ENCODE measurements around the gene ARL4C. TPM values are rescaled to one million over a fixed set of nuclear protein-coding genes. Genes with fewer than 3 reads are reported as not detected.

Gene ARL4C
- total and polyA plus RNA-seq, 4 donors = 6.1 to 16.2 (median 10.9) TPM

DNA sequence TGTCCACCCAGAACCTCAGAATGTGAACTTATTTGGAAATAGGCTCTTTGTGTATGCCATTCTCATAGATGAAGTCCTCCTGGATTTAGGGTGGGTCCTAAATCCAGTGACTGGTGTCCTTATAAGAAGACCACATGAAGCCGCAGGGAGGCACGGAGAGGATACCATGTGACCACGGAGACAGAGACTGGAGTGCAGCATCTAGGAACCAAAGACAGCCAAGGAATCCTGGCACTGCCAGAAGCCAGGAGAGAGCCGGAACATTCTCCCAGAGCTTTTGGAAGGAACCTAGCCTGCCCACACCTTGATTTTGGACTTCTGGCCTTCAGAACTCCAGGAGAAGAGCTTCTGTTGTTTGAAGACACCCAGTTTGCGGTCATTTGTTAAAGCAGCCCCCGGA, 49.7 kb downstream of the ARL4C start:
- 94 to 97% methylated on average over 6 of the region's 6 CpGs for WGBS, 2 donors

DNA sequence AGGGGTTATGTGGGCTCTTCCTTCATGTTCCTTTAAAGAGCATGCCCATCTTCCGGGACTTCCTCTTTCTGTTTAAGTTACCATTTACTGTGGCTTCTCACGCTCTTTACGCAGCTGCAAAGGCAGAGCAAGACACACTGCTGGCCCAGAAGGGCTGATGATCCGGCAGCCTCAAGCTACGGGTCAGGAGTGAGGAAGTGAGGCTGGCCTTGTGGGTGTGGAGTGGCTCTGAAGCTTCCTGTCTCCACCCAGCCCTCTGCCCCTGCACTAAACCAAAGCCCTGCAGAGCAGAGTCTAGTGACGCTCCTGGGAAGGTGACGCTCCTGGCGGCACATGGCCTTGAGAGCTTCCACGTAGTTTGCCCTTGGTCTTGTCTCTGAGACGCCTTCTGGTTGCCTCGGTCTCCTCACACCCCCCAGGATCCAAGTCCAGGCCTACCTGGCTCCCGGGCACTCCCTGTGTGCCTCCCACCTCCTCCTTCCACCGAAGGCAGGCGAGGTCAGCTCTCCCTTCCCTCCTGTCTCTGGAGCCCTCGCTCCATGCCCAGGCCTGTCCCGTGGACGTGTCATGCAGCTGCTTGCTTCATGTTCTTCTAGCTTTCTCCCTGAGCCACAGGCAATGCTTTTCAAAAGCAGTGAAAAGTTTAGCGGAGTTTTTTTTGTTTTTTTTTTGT, 50.3 kb downstream of the ARL4C start:
- TF ChIP-seq, protein P1, sequence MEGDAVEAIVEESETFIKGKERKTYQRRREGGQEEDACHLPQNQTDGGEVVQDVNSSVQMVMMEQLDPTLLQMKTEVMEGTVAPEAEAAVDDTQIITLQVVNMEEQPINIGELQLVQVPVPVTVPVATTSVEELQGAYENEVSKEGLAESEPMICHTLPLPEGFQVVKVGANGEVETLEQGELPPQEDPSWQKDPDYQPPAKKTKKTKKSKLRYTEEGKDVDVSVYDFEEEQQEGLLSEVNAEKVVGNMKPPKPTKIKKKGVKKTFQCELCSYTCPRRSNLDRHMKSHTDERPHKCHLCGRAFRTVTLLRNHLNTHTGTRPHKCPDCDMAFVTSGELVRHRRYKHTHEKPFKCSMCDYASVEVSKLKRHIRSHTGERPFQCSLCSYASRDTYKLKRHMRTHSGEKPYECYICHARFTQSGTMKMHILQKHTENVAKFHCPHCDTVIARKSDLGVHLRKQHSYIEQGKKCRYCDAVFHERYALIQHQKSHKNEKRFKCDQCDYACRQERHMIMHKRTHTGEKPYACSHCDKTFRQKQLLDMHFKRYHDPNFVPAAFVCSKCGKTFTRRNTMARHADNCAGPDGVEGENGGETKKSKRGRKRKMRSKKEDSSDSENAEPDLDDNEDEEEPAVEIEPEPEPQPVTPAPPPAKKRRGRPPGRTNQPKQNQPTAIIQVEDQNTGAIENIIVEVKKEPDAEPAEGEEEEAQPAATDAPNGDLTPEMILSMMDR (IDR thresholded peaks at IDR 0.05; ENCODE audit: control extremely low read depth, extremely low read depth) = no peak
- Histone ChIP-seq H3K9me3 (ENCODE audit: control insufficient read depth in 4 of 4, insufficient read depth in 3 of 4, low read length in 3 of 4) (no peaks in the 10 kb centered on the region), H3K36me3 (ENCODE audit: control insufficient read depth in 4 of 4, insufficient read depth in 4 of 4, low read length in 4 of 4) (no peaks in the 10 kb centered on the region), H3K4me3 (no peak overlapping the region), H3K4me1 (ENCODE audit: control insufficient read depth in 5 of 5, insufficient read depth in 5 of 5, low read length in 5 of 5) (peaks cover 0 to 8% (median 0%) of the 10 kb centered on the region in 5 donors), H3K27me3 (ENCODE audit: control insufficient read depth in 3 of 3, insufficient read depth in 3 of 3, low read length in 2 of 3) (no peaks in the 10 kb centered on the region), H3K9ac (ENCODE audit: insufficient read depth in 1 of 2, low read length in 2 of 2) (no peak overlapping the region), H3K27ac (ENCODE audit: low read depth in 1 of 2, low read length in 1 of 2) (peak overlapping the region in 1 of 2 donors; percentile 74)
- 47 to 54% methylated on average over 18 of the region's 18 CpGs for WGBS, 2 donors
- DNase-seq (peak in 1 of 3 donors; percentile 54), ATAC-seq (ENCODE audit: insufficient read depth, low FRiP score) (peak; percentile 78)

More for the DNA sequence above, 49.7 kb downstream of the ARL4C start:
- Histone ChIP-seq H3K9ac (ENCODE audit: insufficient read depth in 1 of 2, low read length in 2 of 2) (no peak overlapping the region), H3K36me3 (ENCODE audit: control insufficient read depth in 4 of 4, insufficient read depth in 4 of 4, low read length in 4 of 4) (no peaks in the 10 kb centered on the region), H3K27ac (ENCODE audit: low read depth in 1 of 2, low read length in 1 of 2) (no peak overlapping the region), H3K4me1 (ENCODE audit: control insufficient read depth in 5 of 5, insufficient read depth in 5 of 5, low read length in 5 of 5) (peaks cover 0 to 8% (median 0%) of the 10 kb centered on the region in 5 donors), H3K27me3 (ENCODE audit: control insufficient read depth in 3 of 3, insufficient read depth in 3 of 3, low read length in 2 of 3) (no peaks in the 10 kb centered on the region), H3K4me3 (no peak overlapping the region), H3K9me3 (ENCODE audit: control insufficient read depth in 4 of 4, insufficient read depth in 3 of 4, low read length in 3 of 4) (no peaks in the 10 kb centered on the region)
- TF ChIP-seq, protein P1 (IDR thresholded peaks at IDR 0.05; ENCODE audit: control extremely low read depth, extremely low read depth) = no peak
- ATAC-seq (ENCODE audit: insufficient read depth, low FRiP score) (no peak), DNase-seq (no peak)

DNA sequence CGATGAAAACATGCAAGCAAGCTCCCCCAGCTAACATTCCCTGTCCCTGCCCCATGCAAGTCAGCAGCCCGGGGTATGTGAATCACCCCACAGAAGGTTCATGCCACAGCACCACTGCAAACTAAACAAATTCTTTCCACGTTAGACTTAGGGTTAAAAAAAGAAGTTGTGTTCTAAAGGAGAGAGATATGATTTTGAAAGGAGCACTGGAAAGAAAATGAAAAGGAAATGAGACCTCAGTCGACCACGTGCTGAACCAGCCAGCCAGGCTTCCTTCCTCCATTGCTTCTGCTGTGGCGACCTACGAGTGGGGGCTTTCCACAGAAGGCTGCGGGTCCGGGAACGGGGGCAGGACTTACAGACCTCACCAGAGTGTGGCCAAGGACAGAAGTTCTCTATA, 52.0 kb downstream of the ARL4C start:
- Histone ChIP-seq H3K4me3 (no peak overlapping the region), H3K36me3 (ENCODE audit: control insufficient read depth in 4 of 4, insufficient read depth in 4 of 4, low read length in 4 of 4) (no peaks in the 10 kb centered on the region), H3K9ac (ENCODE audit: insufficient read depth in 1 of 2, low read length in 2 of 2) (no peak overlapping the region), H3K27me3 (ENCODE audit: control insufficient read depth in 3 of 3, insufficient read depth in 3 of 3, low read length in 2 of 3) (no peaks in the 10 kb centered on the region), H3K9me3 (ENCODE audit: control insufficient read depth in 4 of 4, insufficient read depth in 3 of 4, low read length in 3 of 4) (no peaks in the 10 kb centered on the region), H3K27ac (ENCODE audit: low read depth in 1 of 2, low read length in 1 of 2) (peak overlapping the region in 1 of 2 donors; percentile 49), H3K4me1 (ENCODE audit: control insufficient read depth in 5 of 5, insufficient read depth in 5 of 5, low read length in 5 of 5) (peaks cover 0 to 8% (median 0%) of the 10 kb centered on the region in 5 donors)
- WGBS, 2 donors = 7 to 29% methylated on average over 10 of the region's 10 CpGs
- TF ChIP-seq, protein P1 (IDR thresholded peaks at IDR 0.05; ENCODE audit: control extremely low read depth, extremely low read depth) = no peak
- DNase-seq (no peak), ATAC-seq (ENCODE audit: insufficient read depth, low FRiP score) (no peak)

Measured in lung (tissue), 12 donors.